Measurements from ENCODE around the gene GAK.
"Not testable (repeated sequence)": the region's sequence is repeated elsewhere in the genome, so short reads cannot be mapped to it uniquely, and the experiment has no call there.

The GAK gene

GRCh38 chr4:931194-931959 is 739 bp downstream of the GAK start:
- Histone ChIP-seq H3K27ac (peak overlapping the region; percentile 81), H3K4me3 (ENCODE audit: low read depth, low read length) (peak overlapping the region; percentile 97), H3K27me3 (replicated peaks) (no peaks in the 10 kb centered on the region), H3K36me3 (replicated peaks) (no peaks in the 10 kb centered on the region)
- in situ Hi-C loops (cut with HindIII; ENCODE audit: low pct_ligation_motif_present, low sequenced_read_pairs) = no loop called here
- no peak for TF ChIP-seq CTCF (IDR thresholded peaks at IDR 0.05; ENCODE audit: low read depth, low read length, missing control alignments)
- peak; percentile 21 for DNase-seq

GRCh38 chr4:930827-931193 is 1.3 kb downstream of the GAK start:
- in situ Hi-C loops (cut with HindIII; ENCODE audit: low pct_ligation_motif_present, low sequenced_read_pairs) = no loop called here
- Histone ChIP-seq H3K27me3 (replicated peaks) (no peaks in the 10 kb centered on the region), H3K36me3 (replicated peaks) (no peaks in the 10 kb centered on the region), H3K4me3 (ENCODE audit: low read depth, low read length) (peak overlapping the region; percentile 97), H3K27ac (peak overlapping the region; percentile 7)
- DNase-seq = no peak
- no peak for TF ChIP-seq CTCF (IDR thresholded peaks at IDR 0.05; ENCODE audit: low read depth, low read length, missing control alignments)

GRCh38 chr4:930028-930551 is 2.0 kb downstream of the GAK start:
- peak overlapping the region; percentile 3 for H3K27ac ChIP-seq

GRCh38 chr4:929096-929765 is 2.9 kb downstream of the GAK start:
- no peak overlapping the region for H3K4me3 ChIP-seq (ENCODE audit: low read depth, low read length)
- no peak for TF ChIP-seq CTCF (IDR thresholded peaks at IDR 0.05; ENCODE audit: low read depth, low read length, missing control alignments)
- in situ Hi-C loops (cut with HindIII; ENCODE audit: low pct_ligation_motif_present, low sequenced_read_pairs) = no loop called here
- no peak for DNase-seq
- H3K36me3 ChIP-seq (replicated peaks) = no peaks in the 10 kb centered on the region
- H3K27me3 ChIP-seq (replicated peaks) = no peaks in the 10 kb centered on the region
- no peak overlapping the region for H3K27ac ChIP-seq

More at GRCh38 chr4:930028-930551, 2.0 kb downstream of the GAK start:
- Histone ChIP-seq H3K27me3 (replicated peaks) (no peaks in the 10 kb centered on the region), H3K36me3 (replicated peaks) (no peaks in the 10 kb centered on the region), H3K4me3 (ENCODE audit: low read depth, low read length) (no peak overlapping the region)
- in situ Hi-C loops (cut with HindIII; ENCODE audit: low pct_ligation_motif_present, low sequenced_read_pairs) = no loop called here
- TF ChIP-seq CTCF (IDR thresholded peaks at IDR 0.05; ENCODE audit: low read depth, low read length, missing control alignments) = no peak
- DNase-seq = no peak

- H3K27me3 ChIP-seq (replicated peaks); H3K4me3 ChIP-seq (ENCODE audit: low read depth, low read length); H3K27ac ChIP-seq; H3K36me3 ChIP-seq (replicated peaks); in situ Hi-C loops (cut with HindIII; ENCODE audit: low pct_ligation_motif_present, low sequenced_read_pairs); DNase-seq: not testable (repeated sequence)
Observed at GRCh38 chr4:927566-927965, 4.5 kb downstream of the GAK start.

GRCh38 chr4:926538-926937 is 5.6 kb downstream of the GAK start:
- peak; percentile 63 for TF ChIP-seq CTCF (IDR thresholded peaks at IDR 0.05; ENCODE audit: low read depth, low read length, missing control alignments)
- H3K4me3 ChIP-seq (ENCODE audit: low read depth, low read length) = no peak overlapping the region
- no peak for DNase-seq
- no peak overlapping the region for H3K27ac ChIP-seq
- no peaks in the 10 kb centered on the region for H3K27me3 ChIP-seq (replicated peaks)
- no peaks in the 10 kb centered on the region for H3K36me3 ChIP-seq (replicated peaks)
- in situ Hi-C loops (cut with HindIII; ENCODE audit: low pct_ligation_motif_present, low sequenced_read_pairs) = no loop called here

All from brain microvascular endothelial cell (primary cell).